OCI-LY3 (cell line): Measurements from ENCODE around the gene FADS3.

Experiments used
- EZH2phosphoT487 ChIP-seq: fragments of 200-600 bp; shearing (Covaris generic); IDR thresholded peaks from 2 replicates; pipeline ENCODE4 v1.6.1; 2018; ENCODE audit warnings: antibody characterized with exemption, mixed run types, low read depth
- TF ChIP-seq, protein P1 (sequence below): fragments of 200-600, 300-600 bp; sonication (generic); IDR thresholded peaks from 2 replicates; pipeline ENCODE4 v1.5.1; 2014; ENCODE audit warnings: antibody characterized with exemption, low read length, low read depth

- TF ChIP-seq, protein P1, sequence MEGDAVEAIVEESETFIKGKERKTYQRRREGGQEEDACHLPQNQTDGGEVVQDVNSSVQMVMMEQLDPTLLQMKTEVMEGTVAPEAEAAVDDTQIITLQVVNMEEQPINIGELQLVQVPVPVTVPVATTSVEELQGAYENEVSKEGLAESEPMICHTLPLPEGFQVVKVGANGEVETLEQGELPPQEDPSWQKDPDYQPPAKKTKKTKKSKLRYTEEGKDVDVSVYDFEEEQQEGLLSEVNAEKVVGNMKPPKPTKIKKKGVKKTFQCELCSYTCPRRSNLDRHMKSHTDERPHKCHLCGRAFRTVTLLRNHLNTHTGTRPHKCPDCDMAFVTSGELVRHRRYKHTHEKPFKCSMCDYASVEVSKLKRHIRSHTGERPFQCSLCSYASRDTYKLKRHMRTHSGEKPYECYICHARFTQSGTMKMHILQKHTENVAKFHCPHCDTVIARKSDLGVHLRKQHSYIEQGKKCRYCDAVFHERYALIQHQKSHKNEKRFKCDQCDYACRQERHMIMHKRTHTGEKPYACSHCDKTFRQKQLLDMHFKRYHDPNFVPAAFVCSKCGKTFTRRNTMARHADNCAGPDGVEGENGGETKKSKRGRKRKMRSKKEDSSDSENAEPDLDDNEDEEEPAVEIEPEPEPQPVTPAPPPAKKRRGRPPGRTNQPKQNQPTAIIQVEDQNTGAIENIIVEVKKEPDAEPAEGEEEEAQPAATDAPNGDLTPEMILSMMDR = no peak
- no peak for TF ChIP-seq EZH2phosphoT487
Measured at GRCh38 chr11:61906522-61906909, 15.2 kb upstream of the FADS3 start.
